SK-N-MC (cell line): ENCODE measurements around the gene LMOD1.

ENCODE experiments used
- EZH2 ChIP-seq: fragments of 200-600 bp; sonication (generic); IDR thresholded peaks from one replicate; pipeline ENCODE4 v1.6.1; 2017; ENCODE audit warnings: antibody characterized with exemption
- FOXP2 ChIP-seq: optimal IDR thresholded peaks from 2 replicates; pipeline ENCODE3; 2011; ENCODE audit warnings: mild to moderate bottlenecking, moderate library complexity; ENCODE audit not compliant: insufficient read depth; ENCODE audit errors: extremely low read length, control extremely low read depth
- POLR2AphosphoS5 ChIP-seq: IDR thresholded peaks from 2 replicates; pipeline ENCODE4 v1.6.1; 2012; ENCODE audit warnings: mild to moderate bottlenecking, low read depth, low read length, borderline replicate concordance

- TF ChIP-seq POLR2AphosphoS5 (no peak), EZH2 (no peak), FOXP2 (no peak)
Observed at GRCh38 chr1:201870397-201870796, 76.0 kb downstream of the LMOD1 start.
